ENCODE data around the gene RARS2. TPM values are rescaled to one million over a fixed set of nuclear protein-coding genes. Genes with fewer than 3 reads are reported as not detected.
"Not testable (repeated sequence)": the region's sequence is repeated elsewhere in the genome, so short reads cannot be mapped to it uniquely, and the experiment has no call there.

RARS2 gene
- total and polyA plus RNA-seq, 12 donors = 26.1 to 92.8 (median 60.5) TPM

DNA sequence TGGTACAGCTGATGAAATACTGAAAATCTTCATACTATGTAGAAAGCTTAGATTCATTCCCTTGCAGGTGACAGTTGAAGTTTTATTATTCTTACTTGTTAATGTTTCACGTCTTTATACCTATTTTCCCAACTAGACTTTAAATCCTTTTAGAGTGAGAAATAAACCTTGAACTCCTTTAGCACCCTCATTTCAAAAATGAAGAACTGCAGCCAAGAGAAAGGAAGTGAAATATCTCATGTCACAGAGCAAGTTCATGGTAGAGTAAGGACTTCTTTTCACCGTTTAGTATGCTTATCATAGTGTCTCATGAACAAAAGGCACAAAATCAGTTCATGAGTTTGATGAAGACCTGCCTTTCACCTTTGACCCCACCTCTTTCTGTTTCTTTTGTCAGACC lies 38.6 kb upstream of the RARS2 start:
- no peaks in the 10 kb centered on the region for H3K27me3 ChIP-seq
- TF ChIP-seq, protein P1, sequence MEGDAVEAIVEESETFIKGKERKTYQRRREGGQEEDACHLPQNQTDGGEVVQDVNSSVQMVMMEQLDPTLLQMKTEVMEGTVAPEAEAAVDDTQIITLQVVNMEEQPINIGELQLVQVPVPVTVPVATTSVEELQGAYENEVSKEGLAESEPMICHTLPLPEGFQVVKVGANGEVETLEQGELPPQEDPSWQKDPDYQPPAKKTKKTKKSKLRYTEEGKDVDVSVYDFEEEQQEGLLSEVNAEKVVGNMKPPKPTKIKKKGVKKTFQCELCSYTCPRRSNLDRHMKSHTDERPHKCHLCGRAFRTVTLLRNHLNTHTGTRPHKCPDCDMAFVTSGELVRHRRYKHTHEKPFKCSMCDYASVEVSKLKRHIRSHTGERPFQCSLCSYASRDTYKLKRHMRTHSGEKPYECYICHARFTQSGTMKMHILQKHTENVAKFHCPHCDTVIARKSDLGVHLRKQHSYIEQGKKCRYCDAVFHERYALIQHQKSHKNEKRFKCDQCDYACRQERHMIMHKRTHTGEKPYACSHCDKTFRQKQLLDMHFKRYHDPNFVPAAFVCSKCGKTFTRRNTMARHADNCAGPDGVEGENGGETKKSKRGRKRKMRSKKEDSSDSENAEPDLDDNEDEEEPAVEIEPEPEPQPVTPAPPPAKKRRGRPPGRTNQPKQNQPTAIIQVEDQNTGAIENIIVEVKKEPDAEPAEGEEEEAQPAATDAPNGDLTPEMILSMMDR (IDR thresholded peaks at IDR 0.05) = no peak
- TF ChIP-seq POLR2A (IDR thresholded peaks at IDR 0.05) = no peak
- H3K4me1 ChIP-seq (replicated peaks in 1 of 2) = peaks cover 0 to 26% of the 10 kb centered on the region in 2 donors
- 27 to 46% (median 35%) methylated on average over 2 of the region's 2 CpGs for WGBS, 4 donors
- intact Hi-C loops (cut with DNase I) = no loop called here
- no peak overlapping the region for H3K4me3 ChIP-seq
- no peak for DNase-seq
- H3K27ac ChIP-seq = no peak overlapping the region
- H3K9me3 ChIP-seq (replicated peaks in 1 of 3) = no peaks in the 10 kb centered on the region
- peaks cover 0 to 4% of the 10 kb centered on the region in 2 donors for H3K36me3 ChIP-seq (replicated peaks in 1 of 2)

DNA sequence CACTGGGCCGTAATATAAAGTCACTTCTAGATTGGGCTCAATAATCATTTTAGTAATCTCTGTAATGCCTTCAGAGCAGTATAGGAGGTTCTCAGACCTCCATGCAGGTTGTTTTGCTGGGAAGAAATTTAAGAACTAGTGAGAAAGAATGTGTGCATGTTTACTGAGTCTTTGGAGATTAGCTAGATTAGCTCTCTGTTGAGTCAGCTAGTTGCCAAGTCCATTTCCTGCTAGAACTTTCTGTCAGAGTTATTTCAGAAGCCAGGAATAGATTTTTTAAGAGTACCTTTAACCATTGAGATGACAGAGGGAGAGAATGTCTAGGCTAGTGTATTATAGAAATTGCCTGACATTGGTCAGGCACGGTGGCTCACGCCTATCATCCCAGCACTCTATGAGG lies 33.5 kb upstream of the RARS2 start:
- intact Hi-C loops (cut with DNase I) = no loop called here
- no peak for DNase-seq
- 91 to 94% (median 92%) methylated on average over 3 of the region's 3 CpGs for WGBS, 4 donors
- Histone ChIP-seq H3K27me3 (no peaks in the 10 kb centered on the region), H3K4me1 (replicated peaks in 1 of 2) (peaks cover 0 to 2% of the 10 kb centered on the region in 2 donors), H3K4me3 (no peak overlapping the region), H3K27ac (peak overlapping the region in 1 of 5 donors; percentile 5), H3K9me3 (replicated peaks in 1 of 3) (no peaks in the 10 kb centered on the region), H3K36me3 (replicated peaks in 1 of 2) (no peaks in the 10 kb centered on the region)
- no peak for TF ChIP-seq POLR2A (IDR thresholded peaks at IDR 0.05)
- TF ChIP-seq, protein P1 (IDR thresholded peaks at IDR 0.05) = no peak

GRCh38 chr6:87618531-87618930 lies 28.7 kb upstream of the RARS2 start:
- no peak for DNase-seq
- H3K27ac ChIP-seq = no peak overlapping the region
- intact Hi-C loops (cut with DNase I) = no loop called here
- H3K4me1 ChIP-seq (replicated peaks in 1 of 2) = no peaks in the 10 kb centered on the region
- H3K4me3 ChIP-seq = no peak overlapping the region
- 59 to 73% (median 63%) methylated on average over 3 of the region's 3 CpGs for WGBS, 4 donors
- H3K9me3 ChIP-seq (replicated peaks in 1 of 3) = no peaks in the 10 kb centered on the region
- no peak for TF ChIP-seq POLR2A (IDR thresholded peaks at IDR 0.05)
- TF ChIP-seq, protein P1 (IDR thresholded peaks at IDR 0.05) = no peak
- no peaks in the 10 kb centered on the region for H3K27me3 ChIP-seq
- no peaks in the 10 kb centered on the region for H3K36me3 ChIP-seq (replicated peaks in 1 of 2)

GRCh38 chr6:87617405-87617804 lies 27.6 kb upstream of the RARS2 start:
- peak; percentile 45 to 74 (median 65) for DNase-seq
- no peaks in the 10 kb centered on the region for H3K9me3 ChIP-seq (replicated peaks in 1 of 3)
- H3K36me3 ChIP-seq (replicated peaks in 1 of 2) = peaks cover 0 to 7% of the 10 kb centered on the region in 2 donors
- no peak overlapping the region for H3K4me3 ChIP-seq
- H3K27me3 ChIP-seq = no peaks in the 10 kb centered on the region
- peak overlapping the region in 2 of 5 donors; percentile 10 to 44 for H3K27ac ChIP-seq
- 58 to 67% (median 65%) methylated on average over 4 of the region's 4 CpGs for WGBS, 4 donors
- TF ChIP-seq, protein P1 (IDR thresholded peaks at IDR 0.05) = no peak
- TF ChIP-seq POLR2A (IDR thresholded peaks at IDR 0.05) = peak in 1 of 2 donors; percentile 59
- intact Hi-C loops (cut with DNase I) = no loop called here
- H3K4me1 ChIP-seq (replicated peaks in 1 of 2) = no peaks in the 10 kb centered on the region

DNA sequence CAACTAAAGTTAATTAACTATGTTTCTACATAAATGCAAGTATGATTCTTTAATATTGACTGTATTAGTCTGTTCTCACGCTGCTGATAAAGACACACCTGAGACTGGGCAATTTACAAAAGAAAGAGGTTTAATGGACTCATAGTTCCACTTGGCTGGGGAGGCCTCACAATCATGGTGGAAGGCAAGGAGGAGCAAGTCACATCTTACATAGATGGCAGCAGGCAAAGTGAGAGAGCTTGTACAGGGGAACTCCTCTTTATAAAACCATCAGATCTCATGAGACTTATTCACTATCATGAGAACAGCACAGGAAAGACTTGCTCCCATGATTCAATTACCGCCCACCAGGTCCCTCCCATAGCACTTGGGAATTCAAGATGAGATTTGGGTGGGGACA lies 23.2 kb upstream of the RARS2 start:
- H3K27me3 ChIP-seq; H3K4me1 ChIP-seq (replicated peaks in 1 of 2); intact Hi-C loops (cut with DNase I); H3K9me3 ChIP-seq (replicated peaks in 1 of 3); DNase-seq; H3K4me3 ChIP-seq; H3K27ac ChIP-seq: not testable (repeated sequence)
- H3K36me3 ChIP-seq (replicated peaks in 1 of 2) = peaks cover 0 to 18% of the 10 kb centered on the region in 2 donors
- WGBS, 4 donors = 95 to 100% (median 98%) methylated on average over 2 of the region's 2 CpGs
